GM03348 (cell line): Measurements from ENCODE around the gene BBX.

Experiments used
- DNase-seq: peaks from one replicate; pipeline ENCODE4 v3.0.0; 2012; ENCODE audit warnings: low spot score

The BBX gene

GRCh38 chr3:107599772-107600145 lies 77.0 kb downstream of the BBX start:
- DNase-seq = no peak

GRCh38 chr3:107600780-107601179 lies 78.0 kb downstream of the BBX start:
- DNase-seq = no peak

GRCh38 chr3:107604057-107604822 lies 81.5 kb downstream of the BBX start:
- DNase-seq = peak; percentile 42

GRCh38 chr3:107611775-107612469 lies 89.2 kb downstream of the BBX start:
- DNase-seq = no peak

GRCh38 chr3:107612664-107613084 lies 89.9 kb downstream of the BBX start:
- no peak for DNase-seq

GRCh38 chr3:107619549-107619948 lies 96.8 kb downstream of the BBX start:
- no peak for DNase-seq

- DNase-seq = no peak
These were observed 97.8 kb downstream of the BBX start for GRCh38 chr3:107620534-107620933.

- DNase-seq = no peak
These were observed 98.7 kb downstream of the BBX start for GRCh38 chr3:107621465-107621864.

- DNase-seq = no peak
These were observed 105.3 kb downstream of the BBX start for GRCh38 chr3:107627962-107628542.

GRCh38 chr3:107629566-107629965 lies 106.8 kb downstream of the BBX start:
- DNase-seq = no peak

GRCh38 chr3:107630779-107631178 lies 108.0 kb downstream of the BBX start:
- DNase-seq = no peak

- no peak for DNase-seq
These were observed 109.8 kb downstream of the BBX start for GRCh38 chr3:107632576-107632975.

- no peak for DNase-seq
These were observed 110.8 kb downstream of the BBX start for GRCh38 chr3:107633327-107634098.

- no peak for DNase-seq
These were observed 111.3 kb downstream of the BBX start for GRCh38 chr3:107634099-107634489.

GRCh38 chr3:107637416-107638183 lies 114.8 kb downstream of the BBX start:
- no peak for DNase-seq

- DNase-seq = peak; percentile 24
These were observed 119.0 kb downstream of the BBX start for GRCh38 chr3:107641572-107642307.

- no peak for DNase-seq
These were observed 120.5 kb downstream of the BBX start for GRCh38 chr3:107643038-107643883.

- peak; percentile 15 for DNase-seq
These were observed 121.9 kb downstream of the BBX start for GRCh38 chr3:107644631-107645030.

GRCh38 chr3:107650788-107651187 lies 128.0 kb downstream of the BBX start:
- no peak for DNase-seq

GRCh38 chr3:107651782-107652181 lies 129.0 kb downstream of the BBX start:
- DNase-seq = no peak
